Renal cortex interstitium (tissue), 11 donors: ENCODE results near the gene MGAT4B. TPM values are rescaled to one million over a fixed set of nuclear protein-coding genes. Genes with fewer than 3 reads are reported as not detected.
"Not testable (repeated sequence)": the region's sequence is repeated elsewhere in the genome, so short reads cannot be mapped to it uniquely, and the experiment has no call there.

Experiments used
- DNase-seq, 11 donors: peaks; one replicate each; pipeline ENCODE4 v3.0.0-alpha.2; 2013; ENCODE audit warnings: low read depth in 9 of 11, low spot score in 4 of 11; ENCODE audit errors: extremely low read depth in 1 of 11
- polyA plus RNA-seq, 3 donors: library from polyadenylated mRNA; unstranded; fragments of 120-200 nt; gene quantifications; one replicate each; pipeline ENCODE4 v1.2.1, GENCODE V29; 2013; ENCODE audit not compliant: insufficient read length in 3 of 3

MGAT4B gene
- polyA plus RNA-seq, 3 donors: 160 to 181 (median 173) TPM

- no peak for DNase-seq
Measured at GRCh38 chr5:179800696-179801201, 5.9 kb downstream of the MGAT4B start.

GRCh38 chr5:179800071-179800695 lies 6.5 kb downstream of the MGAT4B start:
- no peak for DNase-seq

GRCh38 chr5:179799644-179799973 lies 7.1 kb downstream of the MGAT4B start:
- DNase-seq: no peak

DNA sequence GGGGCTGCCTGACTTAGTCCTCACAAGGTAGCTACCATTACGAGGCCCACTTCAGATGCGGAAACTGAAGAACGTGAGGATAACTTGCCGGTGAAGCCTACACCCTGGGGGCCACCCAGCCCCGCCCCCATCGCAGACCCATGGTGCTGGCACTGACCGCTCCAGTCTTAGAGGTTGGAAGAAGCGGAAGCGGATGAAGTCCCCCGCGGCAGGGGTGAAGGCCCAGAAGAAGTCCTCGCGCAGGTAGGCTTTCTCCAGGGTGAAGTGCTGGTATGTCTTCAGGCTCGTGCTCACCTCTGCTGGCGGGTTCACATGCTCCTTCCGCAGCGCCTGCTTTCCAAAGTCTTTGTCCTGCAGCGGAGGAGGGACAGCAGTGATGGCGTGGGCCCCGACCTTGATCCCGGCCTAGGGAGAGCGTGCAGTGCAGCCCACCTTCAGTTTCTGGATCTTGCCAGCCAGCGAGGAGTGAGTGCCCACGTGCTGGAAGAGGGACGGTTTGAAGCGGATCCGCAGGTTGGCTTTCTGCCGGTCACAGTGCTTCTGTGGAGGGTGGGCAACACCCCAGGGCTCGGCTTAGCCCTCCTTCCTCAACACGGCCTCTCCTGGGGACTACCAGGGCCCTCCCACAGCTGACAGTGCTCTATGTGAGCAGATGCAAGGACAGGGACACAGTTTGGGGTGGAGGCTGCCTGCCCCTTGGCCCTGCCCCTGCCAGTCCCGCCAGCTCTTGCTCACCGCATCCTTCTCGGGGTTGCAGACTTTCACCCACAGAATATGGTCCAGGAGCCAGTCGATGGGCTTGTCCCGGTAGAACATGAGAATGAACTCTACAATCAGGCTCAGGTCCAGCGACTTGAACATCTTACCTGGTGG lies 7.7 kb downstream of the MGAT4B start:
- no peak for DNase-seq

GRCh38 chr5:179798144-179798770 lies 8.4 kb downstream of the MGAT4B start:
- DNase-seq: no peak

DNA sequence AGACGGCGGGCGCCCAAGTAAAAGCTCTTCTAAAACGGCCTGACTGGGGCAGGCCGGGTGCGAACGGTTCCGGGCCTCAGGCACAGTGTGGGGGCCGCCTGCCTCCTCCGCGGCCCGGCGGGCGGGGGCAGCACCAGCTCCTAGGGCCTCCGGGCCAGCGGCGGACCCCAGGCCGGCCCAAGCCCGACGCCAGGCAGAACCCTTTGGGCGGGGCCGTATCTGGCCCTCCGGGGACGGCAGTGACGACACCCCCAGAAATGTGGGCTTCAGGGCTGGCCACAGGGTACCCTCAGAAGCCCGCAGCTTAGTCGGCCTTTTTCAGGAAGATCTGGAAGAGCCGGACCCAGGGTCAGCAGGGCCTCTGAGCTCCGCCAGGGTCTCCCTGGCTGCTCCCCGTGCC lies 8.9 kb downstream of the MGAT4B start:
- no peak for DNase-seq

GRCh38 chr5:179796877-179797608 lies 9.6 kb downstream of the MGAT4B start:
- DNase-seq: no peak

DNA sequence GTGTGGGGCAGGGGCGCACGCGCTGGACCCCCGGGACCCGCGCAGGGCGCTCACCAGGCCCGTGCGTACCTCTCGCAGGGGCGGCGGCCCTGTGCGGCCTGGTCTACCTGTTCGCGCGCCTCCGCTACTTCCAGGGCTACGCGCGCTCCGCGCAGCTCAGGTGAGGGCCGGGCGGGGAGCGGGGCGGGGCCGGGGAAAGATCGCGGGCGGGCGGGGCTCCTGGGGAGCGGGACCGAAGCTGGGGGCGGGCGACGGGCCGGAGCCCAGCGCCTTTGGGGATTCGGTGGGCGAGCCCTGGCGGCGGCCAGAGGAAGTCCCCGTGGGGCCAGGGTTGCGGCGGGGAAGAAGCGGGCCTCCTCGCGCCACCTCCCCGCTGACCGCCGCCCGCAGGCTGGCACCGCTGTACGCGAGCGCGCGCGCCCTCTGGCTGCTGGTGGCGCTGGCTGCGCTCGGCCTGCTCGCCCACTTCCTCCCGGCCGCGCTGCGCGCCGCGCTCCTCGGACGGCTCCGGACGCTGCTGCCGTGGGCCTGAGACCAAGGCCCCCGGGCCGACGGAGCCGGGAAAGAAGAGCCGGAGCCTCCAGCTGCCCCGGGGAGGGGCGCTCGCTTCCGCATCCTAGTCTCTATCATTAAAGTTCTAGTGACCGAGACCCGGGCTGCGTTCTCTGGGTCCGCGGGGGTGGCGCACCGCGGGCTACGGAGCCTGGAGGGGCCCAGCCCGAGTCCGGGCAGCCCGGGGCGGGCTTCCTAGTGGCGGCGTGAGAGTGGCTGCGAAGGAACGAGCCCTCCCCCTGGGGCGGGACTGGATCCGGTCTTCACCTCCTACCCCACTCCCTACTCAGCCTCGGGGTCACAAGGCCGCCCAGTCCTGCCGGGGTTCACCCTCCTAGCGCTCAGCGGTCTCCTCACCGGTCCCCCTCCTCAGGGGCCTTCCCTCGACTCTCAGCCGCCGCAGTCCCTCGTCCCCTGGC lies 10.5 kb downstream of the MGAT4B start:
- peak in 3 of 11 donors; percentile 73 to 77 (median 74) for DNase-seq

DNA sequence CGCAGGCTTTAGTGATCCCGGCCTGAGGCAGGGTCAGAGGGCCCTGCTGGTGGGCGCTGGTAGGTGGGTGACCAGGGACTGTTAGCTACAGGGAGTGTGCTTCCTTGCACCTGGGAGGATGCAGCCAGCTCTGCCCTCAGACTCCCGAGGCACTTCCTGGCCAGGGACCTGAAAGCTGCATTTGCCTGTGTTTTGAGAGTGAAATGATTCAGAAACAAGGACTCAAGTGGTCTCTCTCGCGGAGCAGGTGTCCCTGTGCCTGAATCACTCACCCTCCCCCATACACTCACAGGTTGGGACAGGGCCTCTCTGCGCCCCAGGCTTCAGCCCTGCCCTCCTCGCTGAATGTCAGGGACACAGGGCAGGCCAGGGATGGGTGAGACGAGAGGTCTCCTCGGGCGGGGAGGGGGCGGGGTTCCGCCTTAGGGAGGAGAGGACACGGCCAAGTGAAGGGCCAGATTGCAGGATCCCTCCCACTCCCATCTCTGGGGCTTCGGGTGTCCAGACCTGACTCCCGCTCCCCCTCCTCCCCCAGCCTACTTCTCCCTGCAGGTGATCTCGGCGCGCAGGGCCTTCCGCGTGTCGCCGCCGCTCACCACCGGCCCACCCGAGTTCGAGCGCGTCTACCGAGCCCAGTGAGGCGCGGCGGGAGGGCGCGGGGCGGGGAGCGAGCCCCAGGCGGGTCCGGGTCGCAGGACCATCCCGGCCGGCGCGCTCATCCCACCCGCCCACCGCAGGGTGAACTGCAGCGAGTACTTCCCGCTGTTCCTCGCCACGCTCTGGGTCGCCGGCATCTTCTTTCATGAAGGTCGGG lies 11.4 kb downstream of the MGAT4B start:
- no peak for DNase-seq

DNA sequence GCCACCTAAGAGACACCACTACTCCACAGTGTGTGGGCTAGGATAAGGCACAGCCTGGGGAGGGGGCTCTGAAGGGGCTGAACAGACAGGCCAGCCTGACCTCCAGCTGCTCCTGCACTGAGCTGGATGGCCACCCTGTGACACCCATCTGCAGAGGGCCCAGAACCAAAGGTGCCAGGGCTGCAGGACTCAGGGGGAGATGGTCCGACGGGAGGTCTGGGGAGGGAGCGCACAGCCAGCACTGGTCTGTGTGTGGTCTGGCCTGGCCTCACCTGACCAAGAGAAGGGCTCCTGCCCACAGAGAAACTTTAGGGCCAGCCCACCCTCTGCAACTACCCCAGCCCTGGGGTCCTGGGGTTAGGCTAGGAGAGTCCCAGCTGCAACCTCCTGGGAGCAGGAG lies 12.1 kb downstream of the MGAT4B start:
- DNase-seq: no peak

DNA sequence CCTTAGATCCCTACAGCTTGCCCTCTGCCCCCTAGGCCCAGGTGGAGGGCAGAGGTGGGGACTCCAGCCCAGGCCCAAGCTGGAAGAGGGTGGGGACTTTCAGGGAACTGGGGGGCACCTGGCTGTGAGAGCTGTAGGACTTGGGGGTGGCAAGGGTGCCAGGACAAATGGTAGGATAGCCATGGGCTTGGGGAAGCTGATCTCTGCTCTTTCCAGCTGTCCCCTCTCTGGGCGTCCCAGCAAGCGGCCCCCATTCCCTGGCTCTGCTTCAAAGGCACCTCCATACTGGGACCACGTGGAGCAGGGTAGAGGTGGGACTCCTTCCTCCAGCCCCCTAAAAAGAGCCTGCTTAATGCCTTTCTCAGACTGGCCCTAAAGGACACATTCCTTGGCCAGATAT lies 12.5 kb downstream of the MGAT4B start:
- DNase-seq: no peak

DNA sequence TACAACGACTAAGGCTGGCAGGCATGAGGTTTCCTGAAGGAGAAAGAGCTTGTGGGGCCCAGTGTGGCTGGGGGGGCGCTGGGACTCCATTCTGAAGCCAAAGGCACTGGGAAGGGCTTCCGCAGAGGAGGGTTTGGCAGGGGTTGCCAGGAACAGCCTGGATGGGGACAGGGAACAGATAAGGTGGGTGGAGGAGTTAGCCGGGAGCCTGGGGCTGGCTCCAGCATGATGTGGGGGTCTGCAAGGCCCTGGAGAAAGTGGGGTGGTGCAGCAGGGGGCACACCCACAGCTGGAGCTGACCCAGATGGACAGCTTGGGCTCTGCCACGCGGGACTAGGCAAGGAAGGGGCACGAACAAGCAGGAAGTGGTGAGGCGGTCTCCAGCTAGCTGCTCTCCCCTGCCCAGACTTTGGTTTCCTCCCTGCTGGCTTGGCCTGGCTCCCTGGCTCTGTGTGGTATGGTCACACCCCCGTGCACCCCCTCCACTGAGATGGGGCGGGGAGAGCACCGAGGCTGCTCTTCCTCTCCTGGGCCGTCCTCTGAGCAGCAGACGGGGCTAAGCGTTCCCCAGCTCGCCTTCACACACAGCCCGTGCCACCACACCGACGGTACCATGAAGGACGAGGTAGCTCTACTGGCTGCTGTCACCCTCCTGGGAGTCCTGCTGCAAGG lies 13.1 kb downstream of the MGAT4B start, which contains the start of gene LTC4S:
Gene LTC4S, plus strand, starts transcription at position 519 of the 672 bp plus-strand sequence. Its CDS starts 95 bp downstream, at position 614.
- no peak for DNase-seq

- no peak for DNase-seq
Measured at GRCh38 chr5:179792612-179793467, 13.8 kb downstream of the MGAT4B start.

- no peak for DNase-seq
Measured at GRCh38 chr5:179791881-179792611, 14.6 kb downstream of the MGAT4B start.

DNA sequence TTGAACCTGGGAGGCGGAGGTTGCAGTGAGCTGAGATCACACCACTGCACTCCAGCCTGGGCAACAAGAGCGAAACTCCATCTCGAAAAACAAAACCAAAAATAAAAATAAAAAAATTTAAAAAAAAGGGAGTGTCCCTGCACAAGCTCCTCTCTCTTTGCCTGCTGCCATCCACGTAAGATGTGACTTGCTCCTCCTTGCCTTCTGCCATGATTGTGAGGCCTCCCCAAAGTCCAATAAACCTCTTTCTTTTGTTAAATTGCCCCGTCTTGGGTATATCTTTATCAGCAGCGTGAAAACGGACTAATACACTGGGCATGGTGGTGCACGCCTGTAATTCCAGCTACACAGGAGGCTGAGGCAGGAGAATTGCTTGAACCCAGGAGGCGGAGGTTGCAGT lies 17.4 kb downstream of the MGAT4B start:
- not testable (repeated sequence) for DNase-seq
